K562 (cell line): Measurements from ENCODE around the gene NKIRAS1. TPM values are rescaled to one million over a fixed set of nuclear protein-coding genes. Genes with fewer than 3 reads are reported as not detected.

Experiments
- polyA plus RNA-seq, 8 experiments: library from polyadenylated mRNA; depleted of rRNA in 4 of 8; stranded (reverse) in 5 of 8; unstranded in 3 of 8; fragments of >200 nt; fragmentation: Nextera tagmentation in 2 of 8; fragmentation: Illumina TruSeq in 1 of 8; extraction: Ambion mirVana in 2 of 8; extraction: Trizol in 1 of 8; gene quantifications; 2 replicates each; pipeline versions ENCODE4 v1.2.1 to v1.2.3, GENCODE V29; 2011 to 2014; ENCODE audit warnings: inconsistent platforms in 1 of 8, missing spikeins in 1 of 8
- total RNA-seq, 7 experiments: library from RNA; depleted of rRNA in 6 of 7; stranded (reverse); fragments of >200 nt in 6 of 7; fragmentation: Illumina TruSeq in 2 of 7; extraction: Trizol in 2 of 7; gene quantifications; 2 replicates each; pipeline versions ENCODE4 v1.2.1 to v1.2.3, GENCODE V29; 2011 to 2021; ENCODE audit warnings: low replicate concordance in 1 of 7
- TF ChIP-seq, protein P1 (sequence below): fragments of 200-600 bp; sonication (generic); IDR thresholded peaks from one replicate; pipeline ENCODE4 v1.6.1; 2012; ENCODE audit warnings: mild to moderate bottlenecking, low read depth, low read length, inconsistent platforms

NKIRAS1 gene
- total and polyA plus RNA-seq, 9 of the 15 experiments (the other 6 are each of a cell fraction or from before 2014, with no cell fraction given): 5.1 to 10.3 (median 6.3) TPM

DNA sequence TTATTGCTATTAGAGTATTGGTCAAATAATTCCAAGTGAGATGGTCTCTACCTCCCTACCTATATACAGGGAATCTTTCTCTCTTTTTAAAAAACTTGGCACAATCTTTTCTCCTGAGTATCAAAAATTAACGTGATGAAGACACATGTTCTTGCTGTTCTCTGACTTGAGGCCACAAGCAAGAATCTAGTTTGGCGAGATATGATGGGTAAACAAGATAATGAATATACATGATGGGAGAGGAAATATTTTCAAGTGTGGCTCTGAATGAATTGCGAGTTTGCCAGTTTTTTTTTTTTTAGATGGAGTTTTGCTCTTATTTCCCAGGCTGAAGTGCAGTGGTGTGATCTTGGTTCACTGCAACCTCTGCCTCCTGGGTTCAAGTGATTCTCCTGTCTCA is 39.9 kb upstream of the NKIRAS1 start (continued):
- TF ChIP-seq, protein P1, sequence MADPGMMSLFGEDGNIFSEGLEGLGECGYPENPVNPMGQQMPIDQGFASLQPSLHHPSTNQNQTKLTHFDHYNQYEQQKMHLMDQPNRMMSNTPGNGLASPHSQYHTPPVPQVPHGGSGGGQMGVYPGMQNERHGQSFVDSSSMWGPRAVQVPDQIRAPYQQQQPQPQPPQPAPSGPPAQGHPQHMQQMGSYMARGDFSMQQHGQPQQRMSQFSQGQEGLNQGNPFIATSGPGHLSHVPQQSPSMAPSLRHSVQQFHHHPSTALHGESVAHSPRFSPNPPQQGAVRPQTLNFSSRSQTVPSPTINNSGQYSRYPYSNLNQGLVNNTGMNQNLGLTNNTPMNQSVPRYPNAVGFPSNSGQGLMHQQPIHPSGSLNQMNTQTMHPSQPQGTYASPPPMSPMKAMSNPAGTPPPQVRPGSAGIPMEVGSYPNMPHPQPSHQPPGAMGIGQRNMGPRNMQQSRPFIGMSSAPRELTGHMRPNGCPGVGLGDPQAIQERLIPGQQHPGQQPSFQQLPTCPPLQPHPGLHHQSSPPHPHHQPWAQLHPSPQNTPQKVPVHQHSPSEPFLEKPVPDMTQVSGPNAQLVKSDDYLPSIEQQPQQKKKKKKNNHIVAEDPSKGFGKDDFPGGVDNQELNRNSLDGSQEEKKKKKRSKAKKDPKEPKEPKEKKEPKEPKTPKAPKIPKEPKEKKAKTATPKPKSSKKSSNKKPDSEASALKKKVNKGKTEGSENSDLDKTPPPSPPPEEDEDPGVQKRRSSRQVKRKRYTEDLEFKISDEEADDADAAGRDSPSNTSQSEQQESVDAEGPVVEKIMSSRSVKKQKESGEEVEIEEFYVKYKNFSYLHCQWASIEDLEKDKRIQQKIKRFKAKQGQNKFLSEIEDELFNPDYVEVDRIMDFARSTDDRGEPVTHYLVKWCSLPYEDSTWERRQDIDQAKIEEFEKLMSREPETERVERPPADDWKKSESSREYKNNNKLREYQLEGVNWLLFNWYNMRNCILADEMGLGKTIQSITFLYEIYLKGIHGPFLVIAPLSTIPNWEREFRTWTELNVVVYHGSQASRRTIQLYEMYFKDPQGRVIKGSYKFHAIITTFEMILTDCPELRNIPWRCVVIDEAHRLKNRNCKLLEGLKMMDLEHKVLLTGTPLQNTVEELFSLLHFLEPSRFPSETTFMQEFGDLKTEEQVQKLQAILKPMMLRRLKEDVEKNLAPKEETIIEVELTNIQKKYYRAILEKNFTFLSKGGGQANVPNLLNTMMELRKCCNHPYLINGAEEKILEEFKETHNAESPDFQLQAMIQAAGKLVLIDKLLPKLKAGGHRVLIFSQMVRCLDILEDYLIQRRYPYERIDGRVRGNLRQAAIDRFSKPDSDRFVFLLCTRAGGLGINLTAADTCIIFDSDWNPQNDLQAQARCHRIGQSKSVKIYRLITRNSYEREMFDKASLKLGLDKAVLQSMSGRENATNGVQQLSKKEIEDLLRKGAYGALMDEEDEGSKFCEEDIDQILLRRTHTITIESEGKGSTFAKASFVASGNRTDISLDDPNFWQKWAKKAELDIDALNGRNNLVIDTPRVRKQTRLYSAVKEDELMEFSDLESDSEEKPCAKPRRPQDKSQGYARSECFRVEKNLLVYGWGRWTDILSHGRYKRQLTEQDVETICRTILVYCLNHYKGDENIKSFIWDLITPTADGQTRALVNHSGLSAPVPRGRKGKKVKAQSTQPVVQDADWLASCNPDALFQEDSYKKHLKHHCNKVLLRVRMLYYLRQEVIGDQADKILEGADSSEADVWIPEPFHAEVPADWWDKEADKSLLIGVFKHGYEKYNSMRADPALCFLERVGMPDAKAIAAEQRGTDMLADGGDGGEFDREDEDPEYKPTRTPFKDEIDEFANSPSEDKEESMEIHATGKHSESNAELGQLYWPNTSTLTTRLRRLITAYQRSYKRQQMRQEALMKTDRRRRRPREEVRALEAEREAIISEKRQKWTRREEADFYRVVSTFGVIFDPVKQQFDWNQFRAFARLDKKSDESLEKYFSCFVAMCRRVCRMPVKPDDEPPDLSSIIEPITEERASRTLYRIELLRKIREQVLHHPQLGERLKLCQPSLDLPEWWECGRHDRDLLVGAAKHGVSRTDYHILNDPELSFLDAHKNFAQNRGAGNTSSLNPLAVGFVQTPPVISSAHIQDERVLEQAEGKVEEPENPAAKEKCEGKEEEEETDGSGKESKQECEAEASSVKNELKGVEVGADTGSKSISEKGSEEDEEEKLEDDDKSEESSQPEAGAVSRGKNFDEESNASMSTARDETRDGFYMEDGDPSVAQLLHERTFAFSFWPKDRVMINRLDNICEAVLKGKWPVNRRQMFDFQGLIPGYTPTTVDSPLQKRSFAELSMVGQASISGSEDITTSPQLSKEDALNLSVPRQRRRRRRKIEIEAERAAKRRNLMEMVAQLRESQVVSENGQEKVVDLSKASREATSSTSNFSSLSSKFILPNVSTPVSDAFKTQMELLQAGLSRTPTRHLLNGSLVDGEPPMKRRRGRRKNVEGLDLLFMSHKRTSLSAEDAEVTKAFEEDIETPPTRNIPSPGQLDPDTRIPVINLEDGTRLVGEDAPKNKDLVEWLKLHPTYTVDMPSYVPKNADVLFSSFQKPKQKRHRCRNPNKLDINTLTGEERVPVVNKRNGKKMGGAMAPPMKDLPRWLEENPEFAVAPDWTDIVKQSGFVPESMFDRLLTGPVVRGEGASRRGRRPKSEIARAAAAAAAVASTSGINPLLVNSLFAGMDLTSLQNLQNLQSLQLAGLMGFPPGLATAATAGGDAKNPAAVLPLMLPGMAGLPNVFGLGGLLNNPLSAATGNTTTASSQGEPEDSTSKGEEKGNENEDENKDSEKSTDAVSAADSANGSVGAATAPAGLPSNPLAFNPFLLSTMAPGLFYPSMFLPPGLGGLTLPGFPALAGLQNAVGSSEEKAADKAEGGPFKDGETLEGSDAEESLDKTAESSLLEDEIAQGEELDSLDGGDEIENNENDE: no peak
- TF ChIP-seq, all 486 proteins: peak for 0
